Mesenchymal stem cell (in vitro differentiated cells and primary cell): ENCODE measurements around the gene MS4A13.

Experiments
- DNase-seq: peaks from one replicate; pipeline ENCODE4 v3.0.0-alpha.2; 2013
- H2AFZ ChIP-seq: one replicate; pipeline ENCODE4 v1.6.1; 2013; ENCODE audit warnings: low read depth, mild to moderate bottlenecking, control low read depth, inconsistent platforms, low read length, moderate library complexity
- H2AK5ac ChIP-seq: 2 replicates; pipeline ENCODE4 v1.6.1; 2013; ENCODE audit warnings: low read length, moderate library complexity, mild to moderate bottlenecking, inconsistent platforms; ENCODE audit not compliant: severe bottlenecking
- H2BK120ac ChIP-seq: one replicate; pipeline ENCODE4 v1.6.1; 2013; ENCODE audit warnings: low read depth, mild to moderate bottlenecking, inconsistent platforms, low read length, moderate library complexity
- H2BK12ac ChIP-seq, 2 experiments: one replicate each; pipeline ENCODE4 v1.6.1; 2013; ENCODE audit warnings: inconsistent platforms in 2 of 2, low read length in 2 of 2, mild to moderate bottlenecking in 2 of 2, moderate library complexity in 2 of 2, control low read depth in 1 of 2
- H2BK15ac ChIP-seq: one replicate; pipeline ENCODE4 v1.6.1; 2013; ENCODE audit warnings: mild to moderate bottlenecking, low read depth, inconsistent platforms; ENCODE audit not compliant: poor library complexity, severe bottlenecking
- H2BK5ac ChIP-seq: 2 replicates; pipeline ENCODE4 v1.6.1; 2013; ENCODE audit warnings: low read depth, mild to moderate bottlenecking, low read length, control low read depth, inconsistent platforms; ENCODE audit not compliant: poor library complexity, severe bottlenecking
- H3K14ac ChIP-seq, 2 experiments: one replicate each; pipeline ENCODE4 v1.6.1; 2013; ENCODE audit warnings: inconsistent platforms in 2 of 2, low read length in 2 of 2, control low read depth in 1 of 2, mild to moderate bottlenecking in 1 of 2, moderate library complexity in 1 of 2
- H3K18ac ChIP-seq, 2 experiments: one replicate each; pipeline ENCODE4 v1.6.1; 2013; ENCODE audit warnings: inconsistent platforms in 2 of 2, low read length in 2 of 2, control low read depth in 1 of 2, low read depth in 1 of 2, mild to moderate bottlenecking in 1 of 2
- H3K23ac ChIP-seq, 2 experiments: one replicate each; pipeline ENCODE4 v1.6.1; 2013; ENCODE audit warnings: inconsistent platforms in 2 of 2, low read length in 2 of 2, mild to moderate bottlenecking in 2 of 2, moderate library complexity in 2 of 2, control low read depth in 1 of 2
- H3K27ac ChIP-seq: 2 replicates; pipeline ENCODE4 v1.5.1; 2013; ENCODE audit warnings: mild to moderate bottlenecking, moderate library complexity, low read length, control low read depth, inconsistent platforms; ENCODE audit not compliant: poor library complexity, severe bottlenecking
- H3K27me3 ChIP-seq, 2 experiments: 2 replicates each; pipeline versions ENCODE4 v1.6.1 to v1.7.0; 2013; ENCODE audit warnings: low read length in 2 of 2, mild to moderate bottlenecking in 2 of 2, moderate library complexity in 2 of 2, control low read depth in 1 of 2, inconsistent platforms in 1 of 2; ENCODE audit not compliant: control insufficient read depth in 1 of 2, insufficient read depth in 1 of 2
- H3K36me3 ChIP-seq, 2 experiments: 2 replicates each; pipeline versions ENCODE4 v1.6.1 to v1.7.0; 2013; ENCODE audit warnings: low read length in 2 of 2, control low read depth in 1 of 2, inconsistent platforms in 1 of 2, low read depth in 1 of 2, mild to moderate bottlenecking in 1 of 2; ENCODE audit not compliant: insufficient read depth in 2 of 2, control insufficient read depth in 1 of 2
- H3K4ac ChIP-seq, 2 experiments: one replicate each; pipeline ENCODE4 v1.6.1; 2013; ENCODE audit warnings: inconsistent platforms in 2 of 2, low read length in 2 of 2, mild to moderate bottlenecking in 2 of 2, moderate library complexity in 2 of 2, control low read depth in 1 of 2, low read depth in 1 of 2
- H3K4me1 ChIP-seq: 2 replicates; pipeline ENCODE4 v1.6.1; 2013; ENCODE audit warnings: low read depth, low read length, control low read depth; ENCODE audit not compliant: control insufficient read depth, insufficient read depth
- H3K4me2 ChIP-seq: 2 replicates; pipeline ENCODE4 v1.6.1; 2013; ENCODE audit warnings: low read length, mild to moderate bottlenecking, inconsistent platforms; ENCODE audit not compliant: poor library complexity, severe bottlenecking
- H3K4me3 ChIP-seq, 2 experiments: 2 replicates each; pipeline versions ENCODE4 v1.5.1 to v1.7.0; 2013; ENCODE audit warnings: low read length in 2 of 2, mild to moderate bottlenecking in 2 of 2, control low read depth in 1 of 2, low read depth in 1 of 2; ENCODE audit not compliant: insufficient read depth in 1 of 2
- H3K79me1 ChIP-seq: replicated peaks from 2 replicates; pipeline ENCODE4 v1.6.1; 2013; ENCODE audit warnings: mild to moderate bottlenecking, control low read depth, low read length, inconsistent platforms; ENCODE audit not compliant: poor library complexity, severe bottlenecking
- H3K9ac ChIP-seq: 2 replicates; pipeline ENCODE4 v1.7.0; 2013; ENCODE audit warnings: mild to moderate bottlenecking, low read length, moderate library complexity
- H3K9me3 ChIP-seq: 2 replicates; pipeline ENCODE4 v1.7.0; 2013; ENCODE audit warnings: mild to moderate bottlenecking, low read length; ENCODE audit not compliant: control insufficient read depth
- H4K8ac ChIP-seq: one replicate; pipeline ENCODE4 v1.6.1; 2013; ENCODE audit warnings: inconsistent platforms, mild to moderate bottlenecking, low read length, moderate library complexity
- H4K91ac ChIP-seq: one replicate; pipeline ENCODE4 v1.6.1; 2013; ENCODE audit warnings: mild to moderate bottlenecking, low read length, inconsistent platforms
- WGBS: methylation state at CpG from one replicate; pipeline ENCODE4 v1.1.7; 2013; ENCODE audit warnings: mixed read lengths; 5-methylcytosine and 5-hydroxymethylcytosine counted together

The MS4A13 gene

DNA sequence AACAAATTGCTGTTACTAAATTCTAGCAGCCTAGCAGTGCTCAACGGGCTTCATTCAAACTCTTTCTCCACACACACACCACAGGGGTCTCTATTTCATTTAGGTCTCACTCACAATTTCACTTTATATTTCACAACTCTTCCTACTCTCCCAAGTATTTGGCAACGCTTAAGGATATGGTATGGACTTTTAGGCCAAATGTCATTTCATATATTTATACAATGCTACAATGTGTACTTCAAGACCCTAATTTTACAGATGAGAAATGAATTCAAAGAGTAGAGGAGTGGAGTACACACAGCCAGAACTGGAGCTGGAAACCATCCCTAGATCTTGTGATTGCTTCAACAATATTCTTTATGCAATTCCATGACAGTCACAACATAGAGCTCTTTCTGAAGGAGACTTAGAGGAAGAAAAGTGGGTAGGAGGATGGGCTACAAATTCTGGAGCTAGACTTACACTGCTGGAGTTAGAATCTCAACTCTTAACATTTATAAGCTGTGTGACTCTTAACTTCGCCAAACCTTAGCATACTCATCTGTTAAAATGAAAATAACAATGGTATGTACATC, 2.5 kb upstream of the MS4A13 start:
- Histone ChIP-seq H3K79me1 (no peaks in the 10 kb centered on the region), H4K91ac (no peak overlapping the region), H2AFZ (no peak overlapping the region), H3K36me3 (no peaks in the 10 kb centered on the region), H2BK12ac (no peak overlapping the region), H3K4me1 (no peaks in the 10 kb centered on the region), H3K27me3 (no peaks in the 10 kb centered on the region), H4K8ac (no peak overlapping the region), H3K4me3 (no peak overlapping the region), H3K4ac (no peak overlapping the region), H3K27ac (no peak overlapping the region), H3K18ac (no peak overlapping the region), H3K14ac (no peak overlapping the region), H2BK5ac (no peak overlapping the region), H2BK120ac (no peak overlapping the region), H3K9ac (no peak overlapping the region), H3K4me2 (no peak overlapping the region), H3K23ac (no peak overlapping the region), H2BK15ac (no peak overlapping the region), H2AK5ac (no peak overlapping the region), H3K9me3 (peaks cover 5% of the 10 kb centered on the region)
- DNase-seq: no peak
- 43% methylated on average over 1 of the region's 3 CpGs for WGBS

- 61% methylated on average over 1 of the region's 2 CpGs for WGBS
- no peak overlapping the region for H3K27ac ChIP-seq
- H3K18ac ChIP-seq: no peak overlapping the region
- DNase-seq: no peak
- H4K91ac ChIP-seq: no peak overlapping the region
- no peak overlapping the region for H3K4me2 ChIP-seq
- H2BK15ac ChIP-seq: no peak overlapping the region
- no peak overlapping the region for H3K4me3 ChIP-seq
- no peak overlapping the region for H3K23ac ChIP-seq
- no peaks in the 10 kb centered on the region for H3K27me3 ChIP-seq
- H3K36me3 ChIP-seq: no peaks in the 10 kb centered on the region
- peaks cover 5% of the 10 kb centered on the region for H3K9me3 ChIP-seq
- H3K4me1 ChIP-seq: no peaks in the 10 kb centered on the region
- no peak overlapping the region for H3K4ac ChIP-seq
- H2BK12ac ChIP-seq: no peak overlapping the region
- no peaks in the 10 kb centered on the region for H3K79me1 ChIP-seq
- no peak overlapping the region for H2AK5ac ChIP-seq
- no peak overlapping the region for H2BK5ac ChIP-seq
- H4K8ac ChIP-seq: no peak overlapping the region
- H3K9ac ChIP-seq: no peak overlapping the region
- H3K14ac ChIP-seq: no peak overlapping the region
- no peak overlapping the region for H2BK120ac ChIP-seq
- H2AFZ ChIP-seq: no peak overlapping the region
Measured at GRCh38 chr11:60513496-60514460, 1.4 kb upstream of the MS4A13 start.

GRCh38 chr11:60528465-60528864, 13.3 kb downstream of the MS4A13 start:
- H3K14ac ChIP-seq: no peak overlapping the region
- H2BK12ac ChIP-seq: no peak overlapping the region
- H3K36me3 ChIP-seq: no peaks in the 10 kb centered on the region
- no peak overlapping the region for H3K18ac ChIP-seq
- 100% methylated on average over 1 of the region's 1 CpG for WGBS
- H3K27me3 ChIP-seq: no peaks in the 10 kb centered on the region
- H2AK5ac ChIP-seq: no peak overlapping the region
- H3K4me1 ChIP-seq: no peaks in the 10 kb centered on the region
- H4K91ac ChIP-seq: no peak overlapping the region
- H3K23ac ChIP-seq: no peak overlapping the region
- no peak overlapping the region for H3K9ac ChIP-seq
- no peak overlapping the region for H2BK5ac ChIP-seq
- no peak overlapping the region for H2BK15ac ChIP-seq
- H4K8ac ChIP-seq: no peak overlapping the region
- H2AFZ ChIP-seq: no peak overlapping the region
- no peak overlapping the region for H3K4me2 ChIP-seq
- no peaks in the 10 kb centered on the region for H3K79me1 ChIP-seq
- H2BK120ac ChIP-seq: no peak overlapping the region
- DNase-seq: no peak
- no peak overlapping the region for H3K4ac ChIP-seq
- no peak overlapping the region for H3K27ac ChIP-seq
- peaks cover 7% of the 10 kb centered on the region for H3K9me3 ChIP-seq
- H3K4me3 ChIP-seq: no peak overlapping the region

DNA sequence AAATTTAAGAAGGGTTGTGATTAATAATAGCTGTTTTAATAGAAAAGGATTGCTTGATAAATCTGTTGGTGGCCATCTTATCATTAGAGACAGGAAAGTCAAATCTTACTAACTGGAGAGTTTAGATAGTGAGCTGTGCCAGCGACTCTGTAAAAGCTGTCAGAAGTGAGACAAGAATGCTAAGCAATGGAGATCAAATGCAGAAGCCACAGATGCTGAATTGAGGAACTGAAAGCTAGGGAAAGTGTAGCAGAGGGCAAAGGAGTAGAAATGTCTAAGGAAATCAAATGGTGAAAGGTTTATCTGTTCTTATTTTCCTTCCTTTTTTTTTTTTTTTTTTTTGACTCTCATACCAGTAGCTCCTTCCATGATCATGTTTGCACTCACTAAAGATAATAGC, 13.7 kb downstream of the MS4A13 start:
- no peak overlapping the region for H4K8ac ChIP-seq
- no peaks in the 10 kb centered on the region for H3K4me1 ChIP-seq
- no peak overlapping the region for H3K4me2 ChIP-seq
- H3K23ac ChIP-seq: no peak overlapping the region
- H3K9me3 ChIP-seq: peaks cover 7% of the 10 kb centered on the region
- no peaks in the 10 kb centered on the region for H3K36me3 ChIP-seq
- H2BK120ac ChIP-seq: no peak overlapping the region
- no peak overlapping the region for H2AFZ ChIP-seq
- no peak overlapping the region for H3K27ac ChIP-seq
- H2AK5ac ChIP-seq: no peak overlapping the region
- no peak for DNase-seq
- 24% methylated on average over 1 of the region's 1 CpG for WGBS
- H2BK5ac ChIP-seq: no peak overlapping the region
- H3K4ac ChIP-seq: no peak overlapping the region
- H4K91ac ChIP-seq: no peak overlapping the region
- no peak overlapping the region for H2BK15ac ChIP-seq
- H3K14ac ChIP-seq: no peak overlapping the region
- H3K27me3 ChIP-seq: no peaks in the 10 kb centered on the region
- no peak overlapping the region for H3K9ac ChIP-seq
- H3K79me1 ChIP-seq: no peaks in the 10 kb centered on the region
- no peak overlapping the region for H2BK12ac ChIP-seq
- no peak overlapping the region for H3K4me3 ChIP-seq
- H3K18ac ChIP-seq: no peak overlapping the region
